GM11168 (cell line): ENCODE measurements around the gene CTF1.
"Not testable (repeated sequence)": the region's sequence is repeated elsewhere in the genome, so short reads cannot be mapped to it uniquely, and the experiment has no call there.

Experiments used
- in situ Hi-C: fragments of 300-500 bp; cut with MboI; formaldehyde crosslinking; loops from one replicate; pipeline ENCODE4 v1.12.0; 2022; ENCODE audit warnings: low sequenced_read_pairs; ENCODE audit not compliant: unreplicated experiment

The CTF1 gene

GRCh38 chr16:30896261-30896888, at the start of gene CTF1:
Gene CTF1, plus strand, starts transcription at chr16:30896614. Its CDS starts 30 bp downstream, at chr16:30896644.
- in situ Hi-C loops, result no loop called here

DNA sequence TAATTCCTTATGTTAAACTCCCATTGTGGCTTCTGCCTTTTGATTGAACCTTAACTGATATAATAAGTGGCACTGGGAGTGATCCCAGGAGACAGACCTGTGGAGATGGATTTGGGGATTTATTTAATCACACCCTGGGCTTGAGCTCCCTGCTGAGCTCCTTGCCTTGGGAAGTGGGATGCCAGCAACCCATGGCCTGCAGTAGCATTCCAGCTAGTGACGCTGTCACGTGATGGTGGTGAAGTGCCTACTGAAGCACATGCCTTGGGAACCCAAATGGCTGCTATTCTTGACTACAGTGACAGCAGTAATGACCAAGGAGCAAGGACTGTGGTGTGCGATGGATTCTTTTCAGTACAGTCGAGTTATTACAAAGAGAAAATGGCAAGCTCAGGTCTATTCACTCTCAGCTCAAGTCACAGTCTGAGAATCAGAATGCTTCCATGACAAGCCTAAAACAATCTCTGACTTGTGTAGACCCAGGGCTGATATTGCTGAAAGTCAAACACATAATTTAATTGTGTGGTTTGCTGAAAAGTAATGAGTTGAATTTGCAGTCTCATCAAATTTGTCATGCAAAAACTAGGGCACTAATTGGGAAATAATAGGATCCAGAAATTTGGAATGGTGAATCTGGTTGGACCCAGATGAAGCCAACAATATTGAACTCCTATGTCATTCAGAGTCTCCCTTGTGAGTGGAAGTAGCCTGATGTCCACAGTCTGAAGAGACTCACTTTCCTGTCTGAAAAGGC, 49.6 kb upstream of the CTF1 start:
- in situ Hi-C loops, result loop anchor here (5.0 kb wide), 1 partner anchor 60 kb away; no protein-coding TSS in a partner anchor

- in situ Hi-C loops, result no loop called here
Observed at GRCh38 chr16:30850246-30850645, 46.2 kb upstream of the CTF1 start.

- in situ Hi-C loops, result no loop called here
Observed at GRCh38 chr16:30853758-30854157, 42.7 kb upstream of the CTF1 start.

DNA sequence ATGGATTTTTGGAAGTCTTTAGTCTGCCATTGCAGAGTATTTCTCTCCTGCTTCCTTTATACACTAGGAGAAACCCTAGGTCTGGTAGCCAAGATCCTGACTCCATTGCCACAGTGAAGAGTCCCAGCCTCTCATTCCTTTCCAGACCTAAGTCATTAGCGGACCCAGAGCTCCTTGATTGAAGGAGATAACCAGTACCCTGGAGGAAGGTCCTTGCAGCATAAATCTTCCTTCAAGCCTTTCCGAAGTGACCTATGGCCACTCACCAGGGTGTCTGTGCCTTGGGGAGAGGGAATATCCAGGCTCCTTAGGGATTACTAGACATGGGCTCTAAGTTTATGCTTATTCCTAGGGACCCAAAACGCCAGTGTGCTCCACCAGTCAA, 38.3 kb upstream of the CTF1 start:
- in situ Hi-C loops, result no loop called here

DNA sequence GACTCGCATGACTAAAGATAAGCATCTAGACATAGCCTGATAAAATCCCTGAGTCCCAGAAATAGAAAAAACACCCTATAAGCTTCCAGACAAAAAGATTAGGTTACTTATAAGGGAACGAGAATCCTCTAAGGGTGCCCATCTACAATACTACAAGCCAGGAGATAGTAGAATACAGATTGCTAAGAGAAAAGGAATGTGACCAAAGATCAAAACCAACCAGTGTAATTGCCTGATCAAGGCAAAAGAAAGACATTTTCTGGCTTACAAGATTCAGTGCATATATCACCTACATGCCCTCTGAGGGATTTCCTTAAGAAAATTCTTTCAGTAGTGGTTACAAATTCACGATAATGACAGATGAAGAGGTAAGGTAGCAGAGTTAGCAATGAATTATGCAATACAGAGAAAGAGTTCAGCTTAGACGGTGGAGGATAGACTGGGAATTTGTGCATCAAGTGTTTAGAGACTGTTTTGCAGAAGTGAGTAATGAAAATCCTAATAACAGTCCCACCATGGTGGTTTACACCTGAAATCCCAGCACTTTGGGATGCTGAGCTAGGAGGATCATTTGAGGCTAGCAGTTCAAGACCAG, 37.5 kb upstream of the CTF1 start:
- in situ Hi-C loops, result no loop called here

DNA sequence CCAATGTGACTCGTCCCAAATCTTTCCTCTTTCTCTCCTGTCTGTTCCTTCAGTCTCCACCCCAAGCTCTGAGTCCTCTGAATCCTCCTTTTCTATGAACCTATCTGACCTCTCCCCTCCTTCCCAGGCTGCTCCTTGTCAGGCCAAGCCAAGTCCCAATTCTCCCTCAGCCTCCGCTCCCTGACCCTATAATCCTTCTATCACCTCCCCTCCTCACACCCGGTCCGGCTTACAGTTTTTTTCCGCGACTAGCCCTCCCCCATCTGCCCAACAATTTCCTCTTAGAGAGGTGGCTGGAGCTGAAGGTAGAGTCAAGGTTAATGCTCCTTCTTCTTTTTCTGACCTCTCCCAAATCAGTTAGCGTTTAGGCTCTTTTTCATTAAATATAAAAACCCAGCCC, 35.7 kb upstream of the CTF1 start:
- in situ Hi-C loops, result not testable (repeated sequence)

DNA sequence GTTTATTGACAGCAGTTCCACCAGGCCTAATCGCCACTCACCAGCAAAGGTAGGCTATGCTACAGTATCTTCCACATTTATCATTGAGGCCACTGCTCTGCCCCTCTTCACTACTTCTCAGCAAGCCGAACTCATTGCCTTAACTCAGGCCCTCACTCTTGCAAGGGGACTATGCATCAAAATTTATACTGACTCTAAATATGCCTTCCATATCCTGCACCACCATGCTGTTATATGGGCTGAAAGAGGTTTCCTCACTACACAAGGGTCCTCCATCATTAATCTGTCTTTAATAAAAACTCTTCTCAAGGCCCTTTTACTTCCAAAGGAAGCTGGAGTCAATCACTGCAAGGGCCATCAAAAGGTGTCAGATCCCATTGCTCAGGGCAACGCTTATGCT, 33.2 kb upstream of the CTF1 start:
- in situ Hi-C loops, result not testable (repeated sequence)

- in situ Hi-C loops, result no loop called here
Observed at GRCh38 chr16:30866031-30866430, 30.4 kb upstream of the CTF1 start.

DNA sequence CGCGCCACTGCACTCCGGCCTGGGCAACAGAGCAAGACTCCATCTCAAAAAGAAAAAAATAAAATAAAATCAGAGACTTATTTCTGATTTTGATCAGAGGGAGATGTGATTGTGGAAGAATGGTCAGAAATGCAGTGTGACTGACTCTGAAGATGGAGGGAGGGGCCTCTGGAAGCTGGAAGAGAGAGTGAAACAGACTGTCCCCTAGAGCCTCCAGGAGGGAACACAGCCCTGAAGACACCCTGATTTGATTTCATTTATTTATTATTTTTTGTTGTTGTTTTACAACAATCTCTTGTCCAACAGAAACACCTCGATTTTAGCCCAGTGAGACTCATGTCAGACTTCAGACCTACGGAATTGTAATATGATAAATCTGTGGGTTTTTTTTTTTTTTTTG, 28.7 kb upstream of the CTF1 start:
- in situ Hi-C loops, result no loop called here

GRCh38 chr16:30870904-30871303, 25.5 kb upstream of the CTF1 start:
- in situ Hi-C loops, result no loop called here

DNA sequence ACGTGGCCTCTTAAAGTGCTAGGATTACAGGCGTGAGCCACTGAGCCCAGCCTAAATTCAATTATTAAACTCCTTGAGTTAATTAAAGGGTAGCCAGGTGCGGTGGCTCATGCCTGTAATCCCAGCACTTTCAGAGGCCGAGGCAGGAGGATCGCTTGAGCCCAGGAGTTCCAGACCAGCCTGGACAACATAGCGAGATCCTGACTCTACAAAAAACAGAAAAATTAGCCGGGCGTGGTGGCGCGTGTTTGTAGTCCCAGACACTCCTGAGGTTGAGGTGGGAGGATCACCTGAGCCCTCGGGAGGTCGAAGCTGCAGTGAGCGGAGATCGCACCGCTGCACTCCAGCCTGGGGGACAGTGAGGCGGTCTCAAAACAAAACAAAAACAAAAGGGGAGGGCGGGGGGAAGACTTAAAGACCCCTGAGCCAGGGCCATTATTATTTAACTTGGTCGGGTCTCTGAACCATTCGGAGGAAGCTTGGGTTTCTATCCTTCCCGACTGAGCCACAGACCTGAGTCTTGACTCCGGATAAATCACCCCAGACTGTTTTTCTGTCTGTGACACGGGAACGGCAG, 22.1 kb upstream of the CTF1 start:
- in situ Hi-C loops, result no loop called here

DNA sequence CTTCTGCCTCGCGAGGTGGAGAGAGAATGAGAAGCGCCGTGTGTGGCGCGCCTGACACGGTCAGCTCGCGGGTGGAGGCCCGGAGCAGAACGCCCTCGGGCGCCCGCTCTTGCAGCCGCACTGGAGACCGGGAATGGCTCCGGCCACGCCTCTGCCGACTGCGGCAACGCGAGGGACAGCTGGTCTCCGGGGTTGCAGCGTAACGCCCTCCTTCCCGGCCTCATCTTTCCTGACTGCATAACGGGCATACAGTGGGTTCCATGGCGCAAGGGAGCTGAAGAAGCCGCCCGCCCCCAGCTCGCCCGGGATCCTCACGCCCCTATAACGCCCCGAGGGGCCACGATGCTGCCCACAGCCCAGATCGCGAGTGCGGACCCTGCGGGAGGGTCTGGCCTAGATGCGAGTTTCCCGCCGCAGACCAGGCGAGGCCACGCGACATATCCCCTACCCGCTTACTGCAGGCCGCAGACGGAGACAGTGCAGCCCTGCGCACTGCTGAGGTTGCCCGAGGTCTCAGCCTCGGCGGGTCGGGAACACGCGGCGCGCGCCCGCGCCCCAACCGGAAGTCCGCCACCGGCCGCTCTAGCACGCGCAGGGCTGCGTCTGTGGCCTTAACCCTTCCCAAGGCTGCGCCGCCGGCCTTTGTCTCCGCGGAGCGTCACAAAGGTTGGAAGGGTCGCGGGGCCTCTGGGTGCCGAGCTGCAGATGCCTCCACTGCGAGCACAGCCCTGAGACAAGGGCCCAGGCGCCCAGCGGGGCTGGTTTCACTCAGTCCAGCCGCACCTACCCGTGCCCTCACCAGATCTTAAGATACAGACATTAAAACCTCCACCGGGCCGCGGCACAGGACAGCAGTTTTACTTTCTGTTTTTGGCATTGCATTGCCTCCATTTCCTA, 21.3 kb upstream of the CTF1 start:
- in situ Hi-C loops, result no loop called here

DNA sequence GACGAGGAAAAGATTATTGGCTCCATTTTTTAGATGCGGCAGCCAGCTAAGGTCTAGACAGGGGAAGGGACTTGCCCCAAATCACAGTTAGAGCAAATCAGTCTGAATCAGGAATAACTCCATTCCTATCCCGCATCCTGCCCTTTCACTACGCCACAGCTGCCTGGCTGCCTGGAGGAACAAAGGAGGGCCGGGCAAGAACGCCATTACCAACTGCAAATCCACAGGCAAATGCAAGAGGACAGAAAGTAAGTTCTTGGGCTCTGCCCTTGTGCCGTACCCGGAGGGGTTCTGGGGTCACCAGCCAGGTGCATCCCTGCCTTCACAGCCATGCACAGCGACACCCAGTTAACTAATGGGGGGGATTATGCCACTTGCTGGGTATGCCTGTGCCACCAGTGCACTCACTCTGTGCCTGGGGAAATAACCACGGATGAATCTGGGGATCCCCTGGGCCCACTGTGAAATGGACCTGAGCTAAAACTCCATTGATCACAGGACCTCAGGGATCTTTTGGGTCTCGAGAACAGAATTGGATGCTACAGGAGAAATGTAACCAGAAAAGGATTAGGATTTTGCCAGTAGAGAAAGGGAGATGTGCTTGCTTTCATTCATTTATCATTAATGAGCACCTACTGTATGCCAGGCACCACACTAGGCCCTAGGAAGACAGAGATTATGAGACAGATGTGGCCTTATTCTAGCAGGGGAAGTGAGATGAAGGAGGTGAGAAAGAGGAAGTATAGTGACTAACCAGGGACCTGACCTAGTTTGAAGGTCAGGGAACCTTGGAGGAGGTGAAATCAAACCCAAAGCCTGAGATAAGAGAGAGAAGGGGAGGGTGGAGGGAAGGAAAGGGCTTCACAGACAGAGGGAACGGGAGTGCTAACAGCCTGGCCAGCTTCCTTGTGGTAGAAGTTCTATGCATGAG, 20.3 kb upstream of the CTF1 start:
- in situ Hi-C loops, result no loop called here

DNA sequence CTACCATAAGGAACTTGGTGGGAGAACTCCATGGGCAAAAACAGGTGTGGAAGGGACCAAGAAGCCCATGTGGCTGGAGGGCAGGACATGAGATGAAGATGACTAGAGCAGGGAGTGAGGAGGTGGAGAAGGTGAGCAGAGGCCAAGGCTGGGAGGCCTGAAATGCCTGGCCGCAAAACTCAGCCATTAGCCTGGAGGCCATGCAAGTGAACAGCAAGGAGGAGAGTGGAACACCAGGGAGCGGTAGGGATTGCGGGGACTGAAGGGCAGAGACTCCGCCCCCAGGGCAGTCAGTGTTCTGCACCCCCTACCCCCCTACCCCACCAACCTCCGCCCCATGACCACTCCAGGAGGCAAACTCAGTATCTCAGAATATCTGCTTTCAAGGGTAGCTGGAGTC, 19.5 kb upstream of the CTF1 start:
- in situ Hi-C loops, result no loop called here

DNA sequence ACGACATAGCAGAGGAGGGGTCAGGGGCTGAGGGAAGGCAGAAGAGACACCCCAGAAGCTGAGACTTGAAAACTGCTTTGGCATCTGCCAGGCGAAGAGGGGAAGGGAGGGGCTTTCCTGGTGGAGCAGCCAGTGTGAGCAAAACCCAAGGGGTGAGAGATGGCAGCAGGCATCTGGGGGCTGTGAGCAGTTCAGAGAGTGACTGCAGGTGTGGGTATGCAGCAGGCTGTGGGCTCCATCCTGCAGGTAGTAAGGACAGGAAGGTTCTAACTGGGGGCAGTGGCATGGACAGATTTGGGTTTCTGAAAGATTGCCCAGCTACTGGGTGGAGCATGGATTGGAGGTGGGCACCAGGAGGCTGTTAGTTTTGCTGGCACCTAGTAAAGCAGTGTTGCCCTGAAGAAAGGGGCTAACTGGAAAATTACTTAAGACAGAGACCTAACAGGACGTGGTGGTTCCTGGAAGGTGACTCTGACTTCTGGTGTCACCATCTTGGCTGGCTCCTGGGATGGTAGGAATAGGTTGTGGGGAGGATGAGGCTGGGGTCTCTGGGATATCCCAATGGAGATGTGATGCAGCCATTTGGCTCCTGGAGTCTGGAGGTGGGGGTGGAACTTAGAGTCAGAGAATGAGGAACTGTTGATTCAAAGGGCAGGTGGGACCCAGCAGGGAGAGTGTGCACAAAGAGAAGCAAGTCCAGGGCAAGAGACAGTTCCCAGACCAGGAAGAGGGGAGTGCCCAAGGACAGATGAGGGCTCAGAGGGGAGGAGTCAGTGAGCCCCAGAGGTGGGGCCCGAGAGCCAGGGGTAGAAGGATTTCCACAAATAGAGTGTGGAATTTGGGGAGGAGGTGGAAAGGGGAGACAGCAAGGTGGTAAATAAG, 13.7 kb upstream of the CTF1 start:
- in situ Hi-C loops, result no loop called here

DNA sequence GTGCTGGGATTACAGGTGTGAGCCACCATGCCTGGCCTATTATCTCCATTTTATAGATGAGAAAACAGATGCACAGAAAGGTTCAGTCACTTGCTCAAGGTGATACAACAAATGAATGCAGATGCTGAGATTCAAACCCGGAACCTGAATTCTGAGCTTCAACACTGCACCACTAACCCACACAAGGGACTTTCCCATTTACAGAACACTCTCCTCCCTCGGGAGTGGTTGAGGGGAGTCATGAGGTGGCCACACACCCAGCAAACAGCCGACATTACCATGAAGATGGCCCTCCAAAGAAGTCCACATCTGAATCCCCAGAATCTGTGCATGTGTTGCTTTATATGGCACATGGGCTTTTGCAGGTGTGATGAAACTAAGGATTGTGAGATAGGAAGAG, 11.7 kb upstream of the CTF1 start:
- in situ Hi-C loops, result no loop called here

- in situ Hi-C loops, result no loop called here
Observed at GRCh38 chr16:30885196-30885595, 11.2 kb upstream of the CTF1 start.
